Ovary (tissue), 3 donors: ENCODE results near the gene KAT8.

Experiments
- EP300 ChIP-seq: sonication (generic); formaldehyde crosslinking; IDR thresholded peaks from one replicate; pipeline ENCODE4 v1.6.1; 2017; ENCODE audit warnings: antibody characterized with exemption
- POLR2A ChIP-seq: fragments of 450-650 bp; IDR thresholded peaks from one replicate; pipeline ENCODE4 v1.6.1; 2017; ENCODE audit warnings: antibody characterized with exemption, mild to moderate bottlenecking, moderate library complexity
- TF ChIP-seq, protein P1 (sequence below), 3 donors: fragments of 450-650 bp in 2 of 3; fragments of 200-600 bp in 1 of 3; IDR thresholded peaks; one replicate each; pipeline versions ENCODE4 v1.5.1 to v1.8.0; 2016 to 2022; ENCODE audit warnings: antibody characterized with exemption in 3 of 3, mild to moderate bottlenecking in 1 of 3
- donor health status: DM: no; HTN: no; CAD: no.

DNA sequence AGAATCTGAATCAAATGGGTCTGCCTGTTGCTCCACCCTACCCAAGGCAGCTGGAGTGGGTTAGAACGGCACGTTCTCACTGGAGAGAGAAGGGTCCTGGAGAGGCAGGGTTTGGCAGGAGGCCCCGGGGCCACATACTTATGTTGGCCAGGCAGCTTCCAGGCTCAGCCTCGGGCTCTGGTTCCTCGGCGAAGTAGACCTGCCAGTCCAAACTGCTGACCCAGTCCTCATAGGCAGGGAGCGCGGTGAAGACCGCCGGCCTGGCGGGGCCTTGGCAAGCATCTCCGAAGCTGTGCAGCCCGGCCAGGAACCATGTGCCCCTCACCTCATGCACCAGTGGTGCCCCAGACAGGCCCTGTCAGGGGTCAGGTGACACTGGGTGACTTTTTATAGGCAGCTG lies 33.5 kb upstream of the KAT8 start:
- TF ChIP-seq, protein P1, sequence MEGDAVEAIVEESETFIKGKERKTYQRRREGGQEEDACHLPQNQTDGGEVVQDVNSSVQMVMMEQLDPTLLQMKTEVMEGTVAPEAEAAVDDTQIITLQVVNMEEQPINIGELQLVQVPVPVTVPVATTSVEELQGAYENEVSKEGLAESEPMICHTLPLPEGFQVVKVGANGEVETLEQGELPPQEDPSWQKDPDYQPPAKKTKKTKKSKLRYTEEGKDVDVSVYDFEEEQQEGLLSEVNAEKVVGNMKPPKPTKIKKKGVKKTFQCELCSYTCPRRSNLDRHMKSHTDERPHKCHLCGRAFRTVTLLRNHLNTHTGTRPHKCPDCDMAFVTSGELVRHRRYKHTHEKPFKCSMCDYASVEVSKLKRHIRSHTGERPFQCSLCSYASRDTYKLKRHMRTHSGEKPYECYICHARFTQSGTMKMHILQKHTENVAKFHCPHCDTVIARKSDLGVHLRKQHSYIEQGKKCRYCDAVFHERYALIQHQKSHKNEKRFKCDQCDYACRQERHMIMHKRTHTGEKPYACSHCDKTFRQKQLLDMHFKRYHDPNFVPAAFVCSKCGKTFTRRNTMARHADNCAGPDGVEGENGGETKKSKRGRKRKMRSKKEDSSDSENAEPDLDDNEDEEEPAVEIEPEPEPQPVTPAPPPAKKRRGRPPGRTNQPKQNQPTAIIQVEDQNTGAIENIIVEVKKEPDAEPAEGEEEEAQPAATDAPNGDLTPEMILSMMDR (IDR thresholded peaks at IDR 0.05) = no peak
- TF ChIP-seq POLR2A = no peak
- no peak for TF ChIP-seq EP300
